ENCODE measurements around the gene MFN2.

DNA sequence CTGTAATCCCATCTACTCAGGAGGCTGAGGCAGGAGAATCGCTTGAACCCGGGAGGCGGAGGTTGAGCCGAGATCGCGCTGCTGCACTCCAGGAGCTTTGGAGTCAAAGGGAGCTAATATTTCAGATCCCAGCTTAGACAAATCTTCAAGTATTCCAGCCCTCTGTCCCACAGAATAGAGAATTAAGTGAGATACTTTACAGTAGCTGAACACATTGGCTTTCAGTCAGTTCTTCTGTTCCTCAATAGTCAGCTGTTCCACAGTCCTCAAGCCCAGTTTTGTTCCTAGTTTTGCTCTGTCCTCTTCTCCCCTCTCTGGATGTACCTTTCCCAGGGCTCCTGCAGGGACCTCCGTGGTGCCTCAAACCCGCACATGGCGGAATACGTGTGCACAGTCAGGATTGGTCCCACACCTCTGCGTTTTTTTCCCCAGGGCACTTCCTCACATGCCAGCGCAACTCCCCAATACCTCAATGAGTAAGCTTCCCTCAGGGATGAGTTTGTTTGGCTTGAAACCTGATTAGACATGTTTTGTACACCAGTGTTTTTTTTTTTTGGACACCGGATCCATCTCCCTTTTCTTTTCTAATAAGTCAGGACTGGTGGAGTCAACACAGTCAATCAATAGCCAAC, 1.2 kb downstream of the MFN2 start:
- TF ChIP-seq, protein P1, sequence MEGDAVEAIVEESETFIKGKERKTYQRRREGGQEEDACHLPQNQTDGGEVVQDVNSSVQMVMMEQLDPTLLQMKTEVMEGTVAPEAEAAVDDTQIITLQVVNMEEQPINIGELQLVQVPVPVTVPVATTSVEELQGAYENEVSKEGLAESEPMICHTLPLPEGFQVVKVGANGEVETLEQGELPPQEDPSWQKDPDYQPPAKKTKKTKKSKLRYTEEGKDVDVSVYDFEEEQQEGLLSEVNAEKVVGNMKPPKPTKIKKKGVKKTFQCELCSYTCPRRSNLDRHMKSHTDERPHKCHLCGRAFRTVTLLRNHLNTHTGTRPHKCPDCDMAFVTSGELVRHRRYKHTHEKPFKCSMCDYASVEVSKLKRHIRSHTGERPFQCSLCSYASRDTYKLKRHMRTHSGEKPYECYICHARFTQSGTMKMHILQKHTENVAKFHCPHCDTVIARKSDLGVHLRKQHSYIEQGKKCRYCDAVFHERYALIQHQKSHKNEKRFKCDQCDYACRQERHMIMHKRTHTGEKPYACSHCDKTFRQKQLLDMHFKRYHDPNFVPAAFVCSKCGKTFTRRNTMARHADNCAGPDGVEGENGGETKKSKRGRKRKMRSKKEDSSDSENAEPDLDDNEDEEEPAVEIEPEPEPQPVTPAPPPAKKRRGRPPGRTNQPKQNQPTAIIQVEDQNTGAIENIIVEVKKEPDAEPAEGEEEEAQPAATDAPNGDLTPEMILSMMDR (IDR thresholded peaks at IDR 0.05; ENCODE audit: borderline replicate concordance, extremely low read depth, low read length, poor library complexity, severe bottlenecking): no peak
- TF ChIP-seq EZH2 (IDR thresholded peaks at IDR 0.05; ENCODE audit: borderline replicate concordance, low read depth, low read length, severe bottlenecking): no peak
